GM12864 (cell line): ENCODE measurements around the gene COX5A.

Experiments used
- DNase-seq: peaks from one replicate; pipeline ENCODE4 v3.0.0-alpha.2; 2011; ENCODE audit warnings: low read depth
- H3K4me3 ChIP-seq: 2 replicates; pipeline ENCODE4 v1.5.1; 2011; ENCODE audit warnings: mild to moderate bottlenecking, low read depth, low read length, control low read depth
- TF ChIP-seq, protein P1 (sequence below): IDR thresholded peaks from 2 replicates; pipeline ENCODE4 v1.5.1; 2011; ENCODE audit warnings: low read depth, mild to moderate bottlenecking, moderate library complexity, low read length, control low read depth, inconsistent platforms; ENCODE audit errors: missing control alignments

COX5A gene

DNA sequence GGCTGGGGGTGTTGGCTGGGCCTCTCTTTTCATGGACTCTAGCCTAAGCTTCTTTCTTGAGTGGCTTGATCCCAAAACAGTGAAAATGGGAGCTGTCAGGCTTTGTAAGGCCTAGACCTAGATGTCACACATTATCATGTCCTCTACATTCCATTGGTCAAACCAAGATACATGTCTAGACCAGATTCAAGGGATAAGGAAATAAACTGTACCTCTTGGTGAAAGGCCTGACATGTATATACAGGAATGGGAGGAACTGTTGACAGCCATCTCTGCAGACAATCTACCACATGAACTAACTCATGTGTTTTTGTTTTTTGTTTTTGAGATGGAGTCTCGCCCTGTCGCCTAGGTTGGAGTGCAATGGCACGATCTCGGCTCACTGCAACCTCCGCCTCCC lies 29.8 kb upstream of the COX5A start:
- no peak overlapping the region for H3K4me3 ChIP-seq
- TF ChIP-seq, protein P1, sequence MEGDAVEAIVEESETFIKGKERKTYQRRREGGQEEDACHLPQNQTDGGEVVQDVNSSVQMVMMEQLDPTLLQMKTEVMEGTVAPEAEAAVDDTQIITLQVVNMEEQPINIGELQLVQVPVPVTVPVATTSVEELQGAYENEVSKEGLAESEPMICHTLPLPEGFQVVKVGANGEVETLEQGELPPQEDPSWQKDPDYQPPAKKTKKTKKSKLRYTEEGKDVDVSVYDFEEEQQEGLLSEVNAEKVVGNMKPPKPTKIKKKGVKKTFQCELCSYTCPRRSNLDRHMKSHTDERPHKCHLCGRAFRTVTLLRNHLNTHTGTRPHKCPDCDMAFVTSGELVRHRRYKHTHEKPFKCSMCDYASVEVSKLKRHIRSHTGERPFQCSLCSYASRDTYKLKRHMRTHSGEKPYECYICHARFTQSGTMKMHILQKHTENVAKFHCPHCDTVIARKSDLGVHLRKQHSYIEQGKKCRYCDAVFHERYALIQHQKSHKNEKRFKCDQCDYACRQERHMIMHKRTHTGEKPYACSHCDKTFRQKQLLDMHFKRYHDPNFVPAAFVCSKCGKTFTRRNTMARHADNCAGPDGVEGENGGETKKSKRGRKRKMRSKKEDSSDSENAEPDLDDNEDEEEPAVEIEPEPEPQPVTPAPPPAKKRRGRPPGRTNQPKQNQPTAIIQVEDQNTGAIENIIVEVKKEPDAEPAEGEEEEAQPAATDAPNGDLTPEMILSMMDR = no peak
- no peak for DNase-seq

DNA sequence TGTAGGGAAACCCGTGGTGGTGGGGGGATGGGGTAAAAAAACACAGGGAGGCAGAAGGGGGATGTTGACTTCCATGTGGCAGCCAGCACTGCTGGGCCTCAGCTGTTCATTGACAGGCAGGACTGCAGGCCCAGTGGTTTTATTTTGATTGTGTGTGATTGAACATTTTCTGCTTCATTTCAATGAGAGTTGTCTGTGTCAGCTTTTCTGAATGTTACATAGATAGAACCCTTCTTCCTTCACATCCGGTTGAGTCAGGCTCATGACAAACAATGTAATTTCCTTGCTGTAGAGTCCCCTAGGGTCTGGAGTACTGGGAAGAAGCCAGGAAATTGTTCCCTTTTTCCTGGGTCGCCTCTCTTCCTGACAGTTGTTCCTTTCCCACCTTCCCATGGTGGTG lies 26.9 kb upstream of the COX5A start:
- TF ChIP-seq, protein P1 = no peak
- DNase-seq = no peak
- no peak overlapping the region for H3K4me3 ChIP-seq

DNA sequence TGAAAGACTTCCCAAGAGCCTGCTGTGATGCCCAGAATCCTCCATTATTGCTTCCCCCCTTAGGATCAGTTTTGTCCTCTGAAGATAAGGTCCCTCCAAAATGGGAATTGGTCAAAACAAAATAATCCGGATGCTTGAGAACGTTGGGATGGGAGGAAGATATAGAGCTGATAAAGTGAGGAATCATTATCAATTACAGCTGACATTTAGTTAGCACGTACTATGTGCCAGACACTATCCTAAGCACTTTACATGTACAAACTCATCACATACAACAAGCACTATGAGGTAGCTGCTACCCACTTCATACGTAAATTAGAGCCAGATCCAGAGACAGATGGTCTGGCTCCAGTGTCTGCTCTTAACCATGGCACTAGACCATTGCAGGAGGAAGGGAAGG lies 25.3 kb upstream of the COX5A start:
- H3K4me3 ChIP-seq = no peak overlapping the region
- TF ChIP-seq, protein P1 = no peak
- DNase-seq = no peak

DNA sequence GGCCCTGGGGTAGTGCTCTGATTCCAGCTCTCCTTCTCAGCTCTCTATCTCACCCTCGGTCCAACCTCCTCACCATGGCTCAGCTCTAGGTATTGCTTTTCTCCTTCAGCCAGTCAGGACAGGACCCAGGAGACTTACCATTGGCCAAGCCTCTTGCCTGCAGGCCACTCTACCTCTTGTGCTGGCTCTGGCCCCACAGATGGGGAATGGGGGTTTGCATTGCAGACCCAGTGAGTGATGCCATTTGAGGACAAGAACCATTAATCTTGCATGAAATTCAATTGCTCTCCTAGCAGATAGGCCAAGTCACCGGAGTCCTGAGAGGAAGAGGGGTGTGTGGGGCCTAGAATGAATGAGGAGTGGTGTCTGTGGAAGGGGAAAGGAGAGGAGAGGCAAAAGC lies 24.8 kb upstream of the COX5A start:
- DNase-seq = no peak
- TF ChIP-seq, protein P1 = no peak
- no peak overlapping the region for H3K4me3 ChIP-seq

DNA sequence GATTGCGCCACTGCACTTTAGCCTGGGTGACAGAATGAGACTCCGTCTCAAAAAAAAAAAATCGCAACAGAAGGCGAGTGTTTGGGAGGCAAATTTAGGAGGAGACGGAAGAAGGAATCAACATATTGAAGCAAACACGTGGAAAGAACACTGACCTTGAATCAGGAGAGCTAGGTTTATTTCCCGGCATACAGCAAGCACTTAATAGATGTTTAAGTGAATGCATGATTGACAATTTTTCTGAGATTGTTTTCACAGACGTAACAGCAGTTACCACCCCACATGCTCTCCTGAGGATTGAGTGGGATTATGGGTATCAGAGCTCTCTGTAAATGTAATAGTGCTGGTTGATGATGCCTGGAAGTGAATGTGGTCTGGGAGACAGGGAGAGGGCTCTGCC lies 24.3 kb upstream of the COX5A start:
- TF ChIP-seq, protein P1 = no peak
- no peak overlapping the region for H3K4me3 ChIP-seq
- DNase-seq = no peak

DNA sequence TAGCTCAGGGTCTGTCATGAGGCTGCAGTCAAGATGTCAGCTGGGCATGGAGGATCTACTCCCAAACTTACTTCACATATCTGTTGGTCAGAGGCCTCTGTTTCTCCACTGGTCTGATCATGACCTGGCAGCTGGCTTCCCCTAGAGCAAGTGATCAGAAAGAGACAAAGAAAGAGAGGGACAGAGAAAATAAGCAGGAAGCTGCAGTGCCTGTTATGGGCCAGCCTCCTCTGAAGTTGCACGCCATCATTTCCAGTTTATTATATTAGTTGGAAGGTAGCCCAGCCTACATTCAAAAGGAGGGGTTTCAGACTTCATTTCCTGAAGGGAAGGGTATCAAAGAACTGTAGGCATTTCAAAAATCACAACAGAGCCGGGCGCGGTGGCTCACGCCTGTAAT lies 23.7 kb upstream of the COX5A start:
- TF ChIP-seq, protein P1 = no peak
- DNase-seq = no peak

DNA sequence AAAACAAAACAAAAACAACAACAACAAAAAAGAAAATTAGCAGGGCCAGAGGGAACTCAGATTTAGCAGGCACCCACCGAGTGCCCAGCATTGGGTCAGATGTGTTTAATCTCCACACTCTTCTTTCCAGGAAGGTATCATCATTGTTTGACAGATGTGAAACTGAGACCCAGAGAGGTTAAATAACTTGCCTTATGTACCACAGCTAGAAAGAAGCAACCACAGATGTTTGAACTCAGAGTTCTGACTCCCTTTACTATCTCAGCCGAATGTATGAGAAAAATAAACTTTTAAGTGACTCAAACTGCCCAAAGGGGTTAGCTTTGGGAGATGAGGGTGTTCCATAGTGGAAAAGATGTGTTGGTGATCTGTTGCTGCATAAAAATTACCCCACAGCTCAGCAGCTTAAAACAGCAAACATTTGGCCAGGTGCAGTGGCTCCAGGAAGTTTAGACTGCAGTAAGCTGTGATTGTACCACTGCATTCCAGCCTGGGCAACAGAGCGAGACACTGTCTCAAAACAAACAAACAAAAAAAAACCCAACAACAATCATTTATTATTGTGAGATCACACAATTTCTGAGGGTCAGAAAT lies 23.2 kb upstream of the COX5A start:
- H3K4me3 ChIP-seq = no peak overlapping the region
- TF ChIP-seq, protein P1 = no peak
- DNase-seq = no peak

More for the DNA sequence above, 23.7 kb upstream of the COX5A start:
- H3K4me3 ChIP-seq = no peak overlapping the region
